HG02938 (cell line): Measurements from ENCODE around the gene NSUN3.

ENCODE experiments used
- ATAC-seq: cut with Tn5 transposase; IDR thresholded peaks from one replicate; pipeline ENCODE4 v1.9.1; 2021; ENCODE audit warnings: mild to moderate bottlenecking, moderate library complexity; ENCODE audit not compliant: unreplicated experiment

Gene NSUN3

GRCh38 chr3:94176988-94177745, 114.3 kb downstream of the NSUN3 start:
- ATAC-seq = no peak
